GM12865 (cell line): ENCODE data around the gene CD79A.
A peak's percentile ranks its signal among the peaks of the same experiment; 100 is the strongest.

Source experiments
- DNase-seq: peaks from one replicate; pipeline ENCODE4 v3.0.0; 2010; ENCODE audit warnings: low read depth
- H3K4me3 ChIP-seq: 2 replicates; pipeline ENCODE4 v1.5.1; 2011; ENCODE audit warnings: mild to moderate bottlenecking, low read depth, low read length, control low read depth
- CTCF ChIP-seq: IDR thresholded peaks from 2 replicates; pipeline ENCODE4 v1.5.1; 2011; ENCODE audit warnings: low read length, control low read depth, low read depth, inconsistent platforms; ENCODE audit not compliant: insufficient read depth; ENCODE audit errors: missing control alignments

The CD79A gene

GRCh38 chr19:41862445-41862986, 14.6 kb upstream of the CD79A start:
- H3K4me3 ChIP-seq: peak overlapping the region; percentile 99
- peak; percentile 32 for DNase-seq
- TF ChIP-seq CTCF: no peak

- H3K4me3 ChIP-seq: peak overlapping the region; percentile 99
- no peak for TF ChIP-seq CTCF
Observed at GRCh38 chr19:41863209-41863931, 13.7 kb upstream of the CD79A start.

GRCh38 chr19:41864374-41864773, 12.7 kb upstream of the CD79A start:
- H3K4me3 ChIP-seq: peak overlapping the region; percentile 8; the same call in 1 of the 2 replicates
- no peak for TF ChIP-seq CTCF
- no peak for DNase-seq

More at GRCh38 chr19:41863209-41863931, 13.7 kb upstream of the CD79A start:
- DNase-seq: peak; percentile 9

GRCh38 chr19:41866284-41866683, 10.8 kb upstream of the CD79A start:
- no peak for TF ChIP-seq CTCF
- no peak for DNase-seq
- no peak overlapping the region for H3K4me3 ChIP-seq

- no peak for TF ChIP-seq CTCF
- DNase-seq: no peak
- no peak overlapping the region for H3K4me3 ChIP-seq
Observed at GRCh38 chr19:41868120-41868988, 8.7 kb upstream of the CD79A start.

- no peak for TF ChIP-seq CTCF
- no peak overlapping the region for H3K4me3 ChIP-seq
Observed at GRCh38 chr19:41868989-41869300, 8.1 kb upstream of the CD79A start.

More at GRCh38 chr19:41868989-41869300, 8.1 kb upstream of the CD79A start:
- no peak for DNase-seq
